HG03354 (cell line): Measurements from ENCODE around the gene PDE4B.

Experiments used
- ATAC-seq: cut with Tn5 transposase; IDR thresholded peaks from one replicate; pipeline ENCODE4 v1.9.1; 2021; ENCODE audit warnings: mild to moderate bottlenecking; ENCODE audit not compliant: unreplicated experiment, poor library complexity, severe bottlenecking

The PDE4B gene

GRCh38 chr1:66357021-66357420, 564.3 kb downstream of the PDE4B start:
- ATAC-seq = no peak

- ATAC-seq = no peak
Measured at GRCh38 chr1:66357478-66358197, 564.9 kb downstream of the PDE4B start.

GRCh38 chr1:66359269-66359668, 566.6 kb downstream of the PDE4B start:
- ATAC-seq = no peak

- no peak for ATAC-seq
Measured at GRCh38 chr1:66359815-66360214, 567.1 kb downstream of the PDE4B start.

GRCh38 chr1:66360285-66360724, 567.6 kb downstream of the PDE4B start:
- ATAC-seq = peak; percentile 43

- ATAC-seq = peak; percentile 79
Measured at GRCh38 chr1:66364578-66365391, 572.1 kb downstream of the PDE4B start.

GRCh38 chr1:66365635-66366034, 572.9 kb downstream of the PDE4B start:
- ATAC-seq = no peak

GRCh38 chr1:66366634-66367033, 573.9 kb downstream of the PDE4B start:
- no peak for ATAC-seq

GRCh38 chr1:66367369-66367768, 574.7 kb downstream of the PDE4B start:
- no peak for ATAC-seq

GRCh38 chr1:66368261-66368660, 575.6 kb downstream of the PDE4B start:
- ATAC-seq = no peak

- ATAC-seq = peak; percentile 26
Measured at GRCh38 chr1:66370462-66370971, 577.8 kb downstream of the PDE4B start.

GRCh38 chr1:66371233-66372005, 578.7 kb downstream of the PDE4B start:
- ATAC-seq = peak; percentile 22

- ATAC-seq = no peak
Measured at GRCh38 chr1:66372522-66373101, 579.9 kb downstream of the PDE4B start.

- no peak for ATAC-seq
Measured at GRCh38 chr1:66373157-66373591, 580.5 kb downstream of the PDE4B start.

GRCh38 chr1:66374148-66374547, 581.5 kb downstream of the PDE4B start:
- ATAC-seq = peak; percentile 59

GRCh38 chr1:66374561-66375111, 581.9 kb downstream of the PDE4B start:
- peak; percentile 60 for ATAC-seq

- no peak for ATAC-seq
Measured at GRCh38 chr1:66375125-66375524, 582.4 kb downstream of the PDE4B start.

- ATAC-seq = peak; percentile 97
Measured at GRCh38 chr1:66380452-66381212, 587.9 kb downstream of the PDE4B start.
